HG02885 (cell line): ENCODE measurements around the gene GFPT2.

ENCODE experiments used
- ATAC-seq: cut with Tn5 transposase; IDR thresholded peaks from one replicate; pipeline ENCODE4 v1.9.1; 2021; ENCODE audit warnings: mild to moderate bottlenecking; ENCODE audit not compliant: unreplicated experiment, poor library complexity

GFPT2 gene

DNA sequence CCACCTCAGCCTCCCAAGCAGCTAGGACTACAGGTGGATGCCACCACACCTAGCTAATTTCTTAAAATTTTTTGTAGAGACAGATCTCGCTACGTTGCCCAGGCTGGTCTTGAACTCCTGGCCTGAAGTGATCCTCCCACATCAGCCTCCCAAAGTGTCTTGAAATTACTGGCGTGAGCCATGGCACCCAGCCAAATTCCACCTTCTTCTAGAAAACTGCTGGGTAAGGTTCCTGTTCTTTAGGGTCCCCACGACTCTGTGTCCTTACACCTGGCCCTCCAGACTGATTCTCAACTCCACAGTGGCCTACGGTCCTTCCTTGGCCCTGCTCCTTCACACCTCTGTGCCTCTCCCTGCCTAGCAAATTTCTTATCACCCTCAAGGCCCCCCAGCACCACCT, 63.2 kb downstream of the GFPT2 start:
- ATAC-seq: no peak

DNA sequence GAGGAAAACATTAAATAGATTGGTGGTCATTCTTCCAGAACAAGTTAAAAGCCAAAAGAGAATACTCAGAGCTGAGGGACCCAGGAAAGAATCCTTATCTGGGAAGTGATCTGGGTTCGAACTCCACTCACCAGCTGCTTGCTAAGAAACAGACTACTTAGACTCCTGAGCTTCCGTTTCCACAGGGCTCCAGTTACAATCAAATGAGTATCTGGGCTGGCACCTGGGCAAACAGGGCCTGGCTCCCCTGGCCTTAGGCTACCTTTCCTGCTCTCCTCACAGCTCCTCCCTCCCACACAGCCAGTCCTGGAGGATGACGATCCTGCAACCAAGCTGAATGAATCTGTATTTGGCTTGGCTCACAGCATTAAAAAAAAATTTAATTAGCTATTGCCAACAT, 63.7 kb downstream of the GFPT2 start:
- no peak for ATAC-seq

DNA sequence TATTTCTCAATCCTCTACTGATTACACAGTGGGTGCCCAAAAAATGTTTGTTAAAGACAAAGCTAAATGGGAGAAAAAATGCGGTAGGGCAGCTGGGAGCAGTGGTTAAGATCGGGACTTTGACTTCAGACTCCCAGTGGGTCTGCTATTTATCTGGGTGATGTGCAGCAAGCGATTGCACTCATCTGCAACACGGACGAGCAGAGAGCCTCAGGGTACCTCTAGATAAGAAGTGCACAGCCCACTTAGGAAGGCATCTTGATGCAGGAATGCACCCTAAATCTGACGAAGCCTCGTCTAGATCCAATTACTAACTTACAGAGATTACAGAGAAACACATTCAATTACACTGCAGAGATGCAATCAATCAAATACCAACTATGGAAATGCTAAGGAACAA, 65.3 kb downstream of the GFPT2 start:
- ATAC-seq: no peak

DNA sequence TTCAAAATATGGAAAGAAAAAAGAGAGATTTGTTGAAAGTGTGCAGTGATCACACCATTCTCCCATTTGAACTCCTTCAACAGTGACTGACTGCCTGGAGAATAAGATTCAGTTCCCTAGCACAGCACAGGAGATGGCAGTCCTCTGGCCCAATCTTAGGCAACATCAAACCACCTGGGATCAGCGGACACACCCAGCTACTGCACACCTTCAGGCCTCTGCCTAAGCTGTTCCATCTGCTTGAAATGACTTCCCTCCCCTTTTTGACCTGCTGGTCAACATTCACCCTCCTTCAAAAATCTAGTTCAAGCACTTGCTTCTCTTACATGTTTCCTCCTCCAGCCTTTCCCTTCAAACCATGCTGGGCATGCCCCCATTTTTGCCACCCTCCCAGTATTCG, 65.7 kb downstream of the GFPT2 start:
- no peak for ATAC-seq

DNA sequence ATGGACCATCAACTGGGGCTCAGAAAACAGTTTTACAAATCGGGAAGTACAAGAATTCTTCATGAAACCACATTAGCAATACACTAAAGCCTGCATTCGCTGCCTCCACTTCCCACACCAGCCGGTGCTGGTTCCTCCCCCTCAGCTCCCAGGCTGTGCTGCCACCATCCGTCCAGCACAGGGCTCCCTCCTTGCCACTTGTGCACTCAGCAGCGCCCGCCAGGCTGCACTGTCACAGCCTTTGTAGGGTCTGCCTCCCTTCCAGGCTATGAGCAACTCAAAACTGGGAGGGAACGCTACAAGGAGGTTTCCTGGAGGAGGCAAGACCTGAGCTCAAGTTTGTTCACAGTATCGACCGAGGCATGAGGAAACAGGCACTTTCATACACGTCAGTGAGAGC, 69.0 kb downstream of the GFPT2 start:
- no peak for ATAC-seq

DNA sequence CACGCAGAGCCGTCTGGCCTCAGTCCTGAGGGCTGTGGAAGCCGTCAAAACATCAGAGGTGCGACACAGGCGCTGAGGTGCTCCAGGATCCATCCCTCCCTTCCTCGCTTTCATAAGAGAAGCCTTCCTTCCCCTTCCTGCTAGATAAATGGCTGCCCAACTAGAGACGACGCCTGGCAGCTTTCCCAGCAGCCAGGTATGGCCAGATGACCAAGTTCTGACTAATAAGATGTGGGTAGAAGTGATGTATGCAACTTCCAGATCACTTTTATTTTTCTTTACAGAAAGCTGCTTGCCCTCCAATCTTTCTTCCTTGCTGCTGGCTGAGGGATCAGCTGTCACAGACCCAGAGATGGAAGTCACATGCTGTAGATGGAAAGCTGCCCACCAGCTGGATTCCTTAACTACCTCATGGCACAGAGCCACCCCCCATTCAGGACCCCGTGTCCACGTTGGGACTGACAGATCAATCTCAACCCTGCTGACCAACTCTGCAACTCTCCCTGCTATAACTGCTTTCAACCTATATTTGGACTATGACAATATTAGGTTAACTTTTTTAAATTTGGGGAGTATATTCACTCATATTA, 70.0 kb downstream of the GFPT2 start:
- no peak for ATAC-seq

DNA sequence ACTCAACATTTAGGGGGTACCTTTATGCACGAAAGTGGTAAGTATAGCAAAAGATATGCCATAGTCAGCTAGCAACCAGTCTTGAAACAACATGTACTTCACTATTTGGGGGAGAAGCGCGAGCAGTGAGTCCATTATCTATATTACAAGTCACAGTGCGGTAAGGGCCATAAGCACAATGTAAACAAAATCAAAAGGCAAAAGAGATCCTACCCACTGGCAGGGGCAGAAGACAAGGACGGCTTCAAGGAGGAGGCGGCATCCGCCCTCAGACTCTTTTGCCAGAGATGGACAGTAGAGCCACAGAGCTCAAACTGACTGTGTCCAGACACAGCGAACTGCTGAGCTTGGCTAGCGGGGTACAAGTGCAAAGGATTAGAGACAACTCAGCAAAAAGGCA, 70.9 kb downstream of the GFPT2 start:
- ATAC-seq: no peak

DNA sequence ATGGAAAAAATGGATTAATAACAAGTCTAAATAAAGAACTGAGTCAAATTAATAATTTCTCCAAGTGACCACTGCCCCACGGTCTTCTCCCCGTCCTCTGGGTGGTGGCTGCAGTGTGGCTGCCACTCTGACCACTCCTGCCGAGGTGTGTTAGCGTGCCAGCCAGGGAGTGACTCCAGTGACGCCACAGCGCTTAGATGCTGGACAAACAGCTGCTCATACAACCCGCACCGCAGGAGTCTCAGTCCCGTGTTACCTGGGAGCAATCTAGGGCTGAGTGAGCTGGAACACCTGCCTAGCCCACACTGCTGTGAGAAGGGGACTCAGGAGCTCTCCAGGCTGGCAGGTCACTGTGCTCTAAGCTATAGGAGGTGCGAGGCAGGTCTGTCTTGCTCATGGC, 71.4 kb downstream of the GFPT2 start:
- ATAC-seq: no peak

DNA sequence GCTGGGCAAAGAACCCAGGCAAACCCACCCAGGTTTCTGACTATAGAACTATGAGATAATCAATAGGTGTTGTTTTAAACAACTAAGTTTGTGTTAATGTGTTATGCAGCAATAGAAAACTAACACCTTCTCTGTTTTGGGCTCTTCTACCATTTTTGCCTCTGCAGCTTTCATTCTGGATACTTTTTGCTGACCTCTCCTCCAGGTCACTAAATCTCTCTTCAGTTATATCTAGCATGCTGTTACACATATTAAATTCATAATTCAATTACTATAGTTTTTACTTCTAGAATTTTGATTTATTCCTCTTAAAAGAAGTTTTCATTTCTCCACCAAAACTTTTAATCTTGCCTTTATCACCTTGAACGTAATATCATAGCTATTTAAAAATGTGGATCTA, 78.4 kb downstream of the GFPT2 start:
- no peak for ATAC-seq

DNA sequence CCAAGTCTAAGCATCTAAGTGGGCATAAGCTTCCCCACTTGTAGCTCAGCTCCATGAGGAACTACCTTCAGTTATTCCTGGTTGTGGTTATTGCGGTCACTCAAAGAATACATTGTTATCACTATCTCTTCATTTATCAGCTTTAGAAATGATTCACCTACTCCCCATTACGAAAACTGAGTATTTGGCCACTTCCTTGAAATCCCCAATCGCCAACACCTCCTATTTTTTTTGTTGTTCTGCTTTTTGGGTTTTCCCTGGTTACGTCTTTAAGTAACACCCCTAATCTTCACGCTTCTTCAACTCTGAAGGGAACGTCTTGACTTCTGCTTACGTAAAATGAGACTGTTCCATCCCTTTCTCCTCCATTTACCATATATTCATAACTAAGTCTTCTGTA, 81.9 kb downstream of the GFPT2 start:
- no peak for ATAC-seq

DNA sequence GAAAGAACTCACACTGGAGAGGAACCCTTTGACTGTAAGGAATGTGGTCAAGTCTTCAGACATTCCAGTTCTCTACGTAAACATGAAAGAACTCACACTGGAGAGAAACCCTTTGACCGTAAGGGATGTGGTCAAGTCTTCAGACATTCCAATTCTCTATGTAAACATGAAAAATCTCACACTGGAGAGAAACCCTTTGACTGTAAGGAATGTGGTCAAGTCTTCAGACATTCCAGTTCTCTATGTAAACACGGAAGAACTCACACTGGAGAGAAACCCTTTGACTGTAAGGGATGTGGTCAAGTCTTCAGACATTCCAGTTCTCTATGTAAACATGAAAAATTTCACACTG, 93.9 kb downstream of the GFPT2 start:
- no peak for ATAC-seq

DNA sequence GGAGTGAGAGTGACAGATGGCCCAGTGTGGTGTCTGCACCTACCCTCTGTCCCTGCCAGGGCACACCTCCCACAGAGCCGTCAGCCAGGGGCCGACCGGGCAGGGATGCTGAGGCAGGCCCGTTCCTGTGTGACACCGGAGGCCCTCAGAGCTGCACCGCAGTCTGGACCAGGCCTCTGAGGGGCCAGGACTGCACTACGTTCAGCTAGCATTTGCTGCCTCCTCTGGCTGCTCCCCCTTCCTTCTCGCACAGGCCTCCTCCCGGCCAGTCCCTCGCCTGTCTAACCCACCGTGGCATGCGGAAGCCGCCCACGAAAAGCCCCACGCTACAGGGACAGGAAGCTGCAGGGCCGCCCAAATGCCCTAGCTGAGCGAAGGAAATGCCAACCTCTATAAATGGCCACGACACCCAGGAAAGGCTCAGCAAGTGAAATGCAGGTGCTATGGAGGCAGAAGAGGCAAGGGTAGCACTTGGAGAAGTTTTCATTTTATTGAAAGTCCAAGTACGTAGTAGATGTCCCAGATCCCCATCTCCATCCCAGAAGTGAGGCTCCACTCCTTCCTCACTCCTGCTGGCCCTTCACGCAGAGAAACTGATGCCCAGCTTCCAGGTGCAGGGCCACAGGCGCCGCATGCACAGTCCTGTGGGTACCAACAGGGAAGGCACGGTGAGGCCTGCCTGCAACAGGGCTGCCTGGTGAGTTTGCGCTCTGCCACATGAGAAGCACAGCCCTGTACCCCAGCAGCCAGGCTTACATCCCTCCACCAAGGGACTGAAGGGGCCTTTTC, 99.9 kb downstream of the GFPT2 start:
- no peak for ATAC-seq

DNA sequence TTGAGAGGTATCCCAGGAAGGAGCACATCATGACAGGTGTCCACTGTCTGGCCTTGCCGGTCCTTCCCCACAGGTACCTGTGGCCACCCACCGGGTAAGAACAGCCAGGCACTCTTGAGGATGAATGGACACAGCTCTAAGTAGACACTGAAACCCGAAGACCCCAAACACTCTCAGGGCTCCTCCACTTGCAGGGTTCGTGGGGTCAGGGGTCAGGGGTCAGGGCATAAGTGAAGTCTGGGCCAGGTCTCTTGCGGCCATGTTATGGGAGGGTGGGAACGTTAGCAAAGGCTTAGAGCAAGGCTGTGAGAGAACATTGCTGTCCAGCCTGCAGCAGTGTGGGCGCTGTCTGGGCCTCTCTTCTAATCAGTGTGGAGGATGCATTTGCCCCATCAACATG, 101.2 kb downstream of the GFPT2 start:
- ATAC-seq: no peak

DNA sequence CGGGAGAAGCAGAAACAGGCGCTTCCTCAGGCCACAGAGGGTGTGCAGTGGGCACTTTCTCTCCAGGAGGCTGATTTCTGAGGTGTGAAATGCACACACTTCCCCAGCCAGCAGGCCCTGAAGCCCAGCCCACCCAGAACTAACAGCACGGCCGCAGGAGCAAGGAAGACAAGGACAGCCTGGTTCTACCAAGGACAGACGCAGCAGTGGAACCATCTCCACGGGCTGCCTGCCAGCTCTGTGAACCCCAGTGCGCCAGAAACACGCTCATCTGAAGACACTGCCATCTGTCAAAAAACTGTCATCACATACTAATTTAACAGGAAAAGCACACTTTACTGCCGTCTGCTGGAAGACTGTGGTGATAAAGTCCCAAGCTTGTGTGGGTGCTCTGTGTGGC, 102.0 kb downstream of the GFPT2 start:
- ATAC-seq: no peak
